Pancreas (tissue), 10 donors: ENCODE measurements around the gene DUSP28. TPM values are rescaled to one million over a fixed set of nuclear protein-coding genes. Genes with fewer than 3 reads are reported as not detected.
A peak's percentile ranks its signal among the peaks of the same experiment; 100 is the strongest.

Experiments used
- ATAC-seq, 4 donors: fragments of 200-7000 bp; cut with Tn5 transposase; one replicate each; pipeline versions ENCODE4 v1.8.0 to v1.9.1; 2020; ENCODE audit warnings: mild to moderate bottlenecking in 4 of 4, moderate library complexity in 4 of 4
- DNase-seq, 6 donors: peaks; one replicate each; pipeline ENCODE4 v3.0.0-alpha.2; 2020
- FAIRE-seq: peaks from 2 replicates; lab custom pipeline; 2012; peaks lifted over from hg19 to GRCh38; lab: Jason Lieb, UNC
- H3K27ac ChIP-seq, 4 donors: fragments of 200-600 bp; sonication (generic); 1 replicate in 3 of 4; 2 replicates in 1 of 4; pipeline versions ENCODE4 v1.5.0 to v1.8.0; 2020
- H3K27me3 ChIP-seq, 4 donors: fragments of 200-600 bp; one replicate each; pipeline ENCODE4 v1.8.0; 2021
- H3K36me3 ChIP-seq, 3 donors: fragments of 200-600 bp; sonication (generic) in 1 of 3; one replicate each; pipeline versions ENCODE4 v1.5.0 to v1.8.0; 2020 to 2021
- H3K4me1 ChIP-seq, 3 donors: fragments of 200-600 bp; one replicate each; pipeline ENCODE4 v1.8.0; 2021
- H3K4me3 ChIP-seq, 4 donors: fragments of 200-600 bp; sonication (generic) in 2 of 4; one replicate each; pipeline versions ENCODE4 v1.5.0 to v1.8.0; 2020 to 2021
- H3K9me3 ChIP-seq, 4 donors: fragments of 200-600 bp; one replicate each; pipeline ENCODE4 v1.8.0; 2021
- WGBS, 2 donors: extraction: QIAGEN DNeasy Blood & Tissue Kit; methylation state at CpG; one replicate each; pipeline ENCODE4 v1.1.7; 2013; 5-methylcytosine and 5-hydroxymethylcytosine counted together
- intact Hi-C, 3 donors: fragments of 100-400 bp; cut with DNase I; formaldehyde crosslinking; loops; one replicate each; pipeline versions ENCODE4 v1.11.1 to v1.14.2; 2022
- polyA plus RNA-seq, 2 donors: library from polyadenylated mRNA; stranded (reverse); fragments of 200-250 nt; gene quantifications; one replicate each; pipeline ENCODE4 v1.2.3, GENCODE V29; 2013
- total RNA-seq, 6 donors: library from RNA; stranded (reverse); fragmentation: NEBNext Ultra II Directional in 4 of 6; extraction: Animal tissue kit (Norgen Biotek cat#: 25700) in 4 of 6; gene quantifications; one replicate each; pipeline versions ENCODE4 v1.2.1 to v1.2.4, GENCODE V29; 2021 to 2023
- TF ChIP-seq, protein P1 (sequence below), 4 donors: fragments of 200-600 bp; sonication (generic) in 3 of 4; IDR thresholded peaks; one replicate each; pipeline versions ENCODE4 v1.5.0 to v1.8.0; 2021; ENCODE audit warnings: antibody characterized with exemption in 4 of 4
- donor health status: healthy with polysubstance abuse.
- donor health status: DM: no; HTN: no; CAD: no; lungs with moderate emphysema.
- donor health status: DM: no; HTN: no; CAD: no.
- donor health status: control.
- donor health status: control.
- donor health status: Bipolar disorder and iron deficiency.
- donor health status: DM: yes; HTN: yes; CAD: no.
- donor health status: DM: no; HTN: no; CAD: no.
- donor health status: DM: no; HTN: no; CAD: no.
- donor health status: DM: yes; HTN: yes; CAD: no.

DUSP28 gene
- total and polyA plus RNA-seq, 8 donors: 1.6 to 5.0 (median 2.7) TPM

DNA sequence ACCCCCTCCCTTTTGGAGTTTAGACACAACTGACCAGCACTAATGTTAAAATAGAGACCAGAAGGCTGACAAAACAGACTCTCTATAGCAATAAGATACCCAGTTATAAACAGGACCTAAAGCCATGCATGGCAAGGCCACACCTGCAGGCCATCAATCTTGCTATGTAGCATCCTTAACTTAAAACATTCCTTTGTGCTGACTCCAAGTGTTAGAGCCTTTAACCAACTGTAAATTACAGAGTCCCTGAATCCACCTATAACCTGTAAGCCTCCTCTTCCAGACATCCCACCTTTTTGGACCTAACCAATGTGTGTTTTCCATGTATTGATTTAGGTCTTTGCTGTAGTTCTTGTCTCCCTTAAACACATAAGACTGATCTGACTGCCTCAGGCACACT is 20.3 kb upstream of the DUSP28 start:
- peaks cover 0 to 10% (median 0%) of the 10 kb centered on the region in 3 donors for H3K36me3 ChIP-seq
- H3K27ac ChIP-seq: no peak overlapping the region
- no peaks in the 10 kb centered on the region for H3K4me1 ChIP-seq
- no peaks in the 10 kb centered on the region for H3K9me3 ChIP-seq
- TF ChIP-seq, protein P1, sequence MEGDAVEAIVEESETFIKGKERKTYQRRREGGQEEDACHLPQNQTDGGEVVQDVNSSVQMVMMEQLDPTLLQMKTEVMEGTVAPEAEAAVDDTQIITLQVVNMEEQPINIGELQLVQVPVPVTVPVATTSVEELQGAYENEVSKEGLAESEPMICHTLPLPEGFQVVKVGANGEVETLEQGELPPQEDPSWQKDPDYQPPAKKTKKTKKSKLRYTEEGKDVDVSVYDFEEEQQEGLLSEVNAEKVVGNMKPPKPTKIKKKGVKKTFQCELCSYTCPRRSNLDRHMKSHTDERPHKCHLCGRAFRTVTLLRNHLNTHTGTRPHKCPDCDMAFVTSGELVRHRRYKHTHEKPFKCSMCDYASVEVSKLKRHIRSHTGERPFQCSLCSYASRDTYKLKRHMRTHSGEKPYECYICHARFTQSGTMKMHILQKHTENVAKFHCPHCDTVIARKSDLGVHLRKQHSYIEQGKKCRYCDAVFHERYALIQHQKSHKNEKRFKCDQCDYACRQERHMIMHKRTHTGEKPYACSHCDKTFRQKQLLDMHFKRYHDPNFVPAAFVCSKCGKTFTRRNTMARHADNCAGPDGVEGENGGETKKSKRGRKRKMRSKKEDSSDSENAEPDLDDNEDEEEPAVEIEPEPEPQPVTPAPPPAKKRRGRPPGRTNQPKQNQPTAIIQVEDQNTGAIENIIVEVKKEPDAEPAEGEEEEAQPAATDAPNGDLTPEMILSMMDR (IDR thresholded peaks at IDR 0.05): no peak
- ATAC-seq: no peak
- intact Hi-C loops: no loop called here
- no peaks in the 10 kb centered on the region for H3K27me3 ChIP-seq
- H3K4me3 ChIP-seq: no peak overlapping the region
- no peak for DNase-seq
- FAIRE-seq: no peak

DNA sequence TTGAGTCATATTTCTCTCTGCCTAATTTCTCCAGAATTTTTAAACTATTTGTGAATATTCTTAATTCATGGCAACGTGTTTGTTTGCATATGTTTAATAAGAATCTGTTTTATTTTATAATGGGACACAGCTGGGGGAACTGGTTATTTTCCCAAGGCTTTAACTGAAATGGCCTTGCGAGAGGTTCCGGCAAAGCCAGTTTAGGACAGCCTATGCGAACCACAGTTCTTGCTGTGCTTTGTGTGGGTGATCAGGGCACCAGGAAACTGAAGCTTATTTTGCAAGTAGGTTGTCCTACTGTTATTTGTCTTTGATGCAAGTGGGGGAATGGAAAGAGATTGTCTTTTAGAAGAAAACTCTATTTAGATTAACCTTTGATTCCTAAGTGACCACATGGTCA is 8.9 kb upstream of the DUSP28 start:
- TF ChIP-seq, protein P1 (IDR thresholded peaks at IDR 0.05): no peak
- WGBS, 2 donors: 37 to 43% methylated on average over 4 of the region's 4 CpGs
- DNase-seq: peak in 3 of 6 donors; percentile 42 to 60 (median 51)
- intact Hi-C loops: no loop called here
- Histone ChIP-seq H3K27me3 (no peaks in the 10 kb centered on the region), H3K4me3 (no peak overlapping the region), H3K9me3 (peaks cover 0 to 2% (median 0%) of the 10 kb centered on the region in 4 donors), H3K36me3 (no peaks in the 10 kb centered on the region), H3K27ac (peak overlapping the region in 3 of 4 donors; percentile 30 to 68 (median 66)), H3K4me1 (no peaks in the 10 kb centered on the region)
- no peak for FAIRE-seq
- ATAC-seq: peak; percentile 76 to 94 (median 84)

DNA sequence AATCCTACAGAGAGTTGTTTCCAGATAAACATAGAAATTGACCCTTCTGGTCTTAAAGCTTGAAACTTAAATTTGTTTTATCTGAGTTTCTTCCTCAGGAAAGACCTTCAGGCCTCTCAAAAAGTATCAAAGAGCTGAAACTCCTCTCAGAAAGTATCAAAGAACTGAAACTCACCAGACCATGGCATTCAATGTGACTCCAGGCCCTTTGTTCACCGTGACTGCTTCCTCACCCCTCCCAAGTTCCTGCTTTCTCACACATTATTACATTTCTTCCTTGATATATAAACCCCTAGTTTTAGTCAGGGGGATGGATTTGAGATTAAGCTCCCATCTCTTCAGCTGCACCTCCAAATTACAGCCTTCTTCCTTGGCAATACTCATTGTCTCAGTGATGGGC is 8.3 kb upstream of the DUSP28 start:
- FAIRE-seq (no peak), ATAC-seq (no peak)
- intact Hi-C loops: no loop called here

DNA sequence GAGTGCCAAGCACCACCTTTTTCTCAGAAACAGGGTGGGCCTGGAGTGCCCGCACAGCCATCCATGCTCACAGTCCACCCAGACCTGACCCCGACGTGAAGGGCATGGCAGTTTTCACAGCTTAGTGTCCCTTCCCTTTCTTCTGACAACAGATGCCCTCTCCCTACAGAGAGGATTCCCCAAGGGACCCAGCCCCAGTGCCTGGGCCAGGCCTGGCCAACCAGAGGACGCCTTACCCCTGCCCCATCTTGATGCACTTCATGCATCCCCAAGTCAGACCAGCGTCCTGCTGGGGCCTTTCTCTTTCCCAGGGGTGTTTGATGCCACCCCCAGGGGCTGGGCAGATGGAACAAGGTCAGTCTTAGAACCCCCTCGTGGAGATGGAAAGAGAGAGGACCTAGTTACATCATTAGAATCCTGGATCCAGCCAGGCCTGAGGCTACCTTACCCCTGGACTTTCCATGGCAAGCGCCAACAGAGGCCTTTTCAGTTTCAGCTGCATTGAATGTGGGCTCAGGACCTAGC is 6.1 kb upstream of the DUSP28 start:
- peak in 1 of 6 donors; percentile 11 for DNase-seq
- intact Hi-C loops: no loop called here
- H3K36me3 ChIP-seq: no peaks in the 10 kb centered on the region

More for the DNA sequence above, 8.3 kb upstream of the DUSP28 start:
- Histone ChIP-seq H3K4me1 (no peaks in the 10 kb centered on the region), H3K27ac (peak overlapping the region in 3 of 4 donors; percentile 30 to 68 (median 66)), H3K27me3 (no peaks in the 10 kb centered on the region), H3K9me3 (peaks cover 0 to 2% (median 0%) of the 10 kb centered on the region in 4 donors), H3K36me3 (no peaks in the 10 kb centered on the region), H3K4me3 (no peak overlapping the region)
- no peak for DNase-seq
- WGBS, 2 donors: 48 to 59% methylated on average over 1 of the region's 1 CpG
- TF ChIP-seq, protein P1 (IDR thresholded peaks at IDR 0.05): no peak

More for the DNA sequence above, 6.1 kb upstream of the DUSP28 start:
- TF ChIP-seq, protein P1 (IDR thresholded peaks at IDR 0.05): no peak
- Histone ChIP-seq H3K4me3 (no peak overlapping the region), H3K27me3 (no peaks in the 10 kb centered on the region), H3K9me3 (peaks cover 0 to 2% (median 0%) of the 10 kb centered on the region in 4 donors), H3K27ac (no peak overlapping the region), H3K4me1 (peaks cover 0 to 9% (median 3%) of the 10 kb centered on the region in 3 donors)
- no peak for ATAC-seq
- no peak for FAIRE-seq
- 91 to 94% methylated on average over 7 of the region's 7 CpGs for WGBS, 2 donors
